AG04450 (cell line): ENCODE results near the gene KIF26B. TPM values are rescaled to one million over a fixed set of nuclear protein-coding genes. Genes with fewer than 3 reads are reported as not detected.

Experiments used
- CTCF ChIA-PET: fragments of 300-600, 350-600 bp; formaldehyde crosslinking; extraction: SDS; loops from one replicate; lab custom pipeline; 2022; ENCODE audit warnings: antibody characterized with exemption, inconsistent platforms; lab: Charles Lee
- POLR2A ChIA-PET: fragments of 350-600 bp; formaldehyde crosslinking; extraction: SDS; loops from one replicate; lab custom pipeline; 2021; ENCODE audit warnings: antibody characterized with exemption, inconsistent platforms; lab: Yijun Ruan, JAX
- DNase-seq: peaks from one replicate; pipeline ENCODE4 v3.0.0-alpha.2; 2011; ENCODE audit warnings: low read depth, low spot score
- H3K27ac ChIP-seq: one replicate; pipeline ENCODE4 v1.5.1; 2012; ENCODE audit warnings: low read depth, low read length, control low read depth
- H3K27me3 ChIP-seq: one replicate; pipeline ENCODE4 v1.6.0; 2012; ENCODE audit warnings: low read length; ENCODE audit not compliant: control insufficient read depth, insufficient read depth
- H3K4me3 ChIP-seq: 2 replicates; pipeline ENCODE4 v1.5.1; 2011; ENCODE audit warnings: mild to moderate bottlenecking, low read depth, low read length, control low read depth
- H3K9me3 ChIP-seq: 2 replicates; pipeline ENCODE4 v1.5.1; 2012; ENCODE audit warnings: low read length; ENCODE audit not compliant: control insufficient read depth, insufficient read depth
- polyA plus RNA-seq: library from polyadenylated mRNA; depleted of rRNA; stranded (reverse); fragments of >200 nt; gene quantifications from 2 replicates; pipeline ENCODE4 v1.2.3, GENCODE V29; 2011
- TF ChIP-seq, protein P1 (sequence below): IDR thresholded peaks from 2 replicates; pipeline ENCODE4 v1.5.1; 2011; ENCODE audit warnings: low read depth, low read length, control low read depth, inconsistent platforms

The KIF26B gene
- polyA plus RNA-seq, 1 experiment = 2.4 TPM

DNA sequence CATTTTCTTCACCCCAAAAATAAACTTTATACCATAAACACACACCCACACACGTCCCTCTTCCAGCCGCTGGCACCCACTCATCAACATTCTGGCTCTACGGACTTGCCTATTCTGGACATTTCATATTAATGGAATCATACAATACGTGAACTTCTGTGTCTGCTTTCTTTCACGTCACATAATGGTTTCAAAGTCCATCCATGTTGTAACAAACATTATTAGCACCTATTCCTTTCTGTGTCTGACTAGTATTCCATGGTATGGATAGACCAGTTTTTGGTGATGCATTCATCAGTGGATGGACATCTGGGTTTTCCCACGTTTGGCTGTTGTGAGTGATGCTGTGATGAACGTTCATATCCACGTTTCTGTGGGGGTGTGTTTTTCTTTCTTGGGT, 323.2 kb downstream of the KIF26B start:
- Histone ChIP-seq H3K4me3 (no peak overlapping the region), H3K9me3 (no peaks in the 10 kb centered on the region; the same call in 1 of the 2 replicates), H3K27ac (no peak overlapping the region), H3K27me3 (no peaks in the 10 kb centered on the region)
- ChIA-PET POLR2A (no interaction called here), CTCF (no interaction called here)
- no peak for DNase-seq
- TF ChIP-seq, protein P1, sequence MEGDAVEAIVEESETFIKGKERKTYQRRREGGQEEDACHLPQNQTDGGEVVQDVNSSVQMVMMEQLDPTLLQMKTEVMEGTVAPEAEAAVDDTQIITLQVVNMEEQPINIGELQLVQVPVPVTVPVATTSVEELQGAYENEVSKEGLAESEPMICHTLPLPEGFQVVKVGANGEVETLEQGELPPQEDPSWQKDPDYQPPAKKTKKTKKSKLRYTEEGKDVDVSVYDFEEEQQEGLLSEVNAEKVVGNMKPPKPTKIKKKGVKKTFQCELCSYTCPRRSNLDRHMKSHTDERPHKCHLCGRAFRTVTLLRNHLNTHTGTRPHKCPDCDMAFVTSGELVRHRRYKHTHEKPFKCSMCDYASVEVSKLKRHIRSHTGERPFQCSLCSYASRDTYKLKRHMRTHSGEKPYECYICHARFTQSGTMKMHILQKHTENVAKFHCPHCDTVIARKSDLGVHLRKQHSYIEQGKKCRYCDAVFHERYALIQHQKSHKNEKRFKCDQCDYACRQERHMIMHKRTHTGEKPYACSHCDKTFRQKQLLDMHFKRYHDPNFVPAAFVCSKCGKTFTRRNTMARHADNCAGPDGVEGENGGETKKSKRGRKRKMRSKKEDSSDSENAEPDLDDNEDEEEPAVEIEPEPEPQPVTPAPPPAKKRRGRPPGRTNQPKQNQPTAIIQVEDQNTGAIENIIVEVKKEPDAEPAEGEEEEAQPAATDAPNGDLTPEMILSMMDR = no peak

DNA sequence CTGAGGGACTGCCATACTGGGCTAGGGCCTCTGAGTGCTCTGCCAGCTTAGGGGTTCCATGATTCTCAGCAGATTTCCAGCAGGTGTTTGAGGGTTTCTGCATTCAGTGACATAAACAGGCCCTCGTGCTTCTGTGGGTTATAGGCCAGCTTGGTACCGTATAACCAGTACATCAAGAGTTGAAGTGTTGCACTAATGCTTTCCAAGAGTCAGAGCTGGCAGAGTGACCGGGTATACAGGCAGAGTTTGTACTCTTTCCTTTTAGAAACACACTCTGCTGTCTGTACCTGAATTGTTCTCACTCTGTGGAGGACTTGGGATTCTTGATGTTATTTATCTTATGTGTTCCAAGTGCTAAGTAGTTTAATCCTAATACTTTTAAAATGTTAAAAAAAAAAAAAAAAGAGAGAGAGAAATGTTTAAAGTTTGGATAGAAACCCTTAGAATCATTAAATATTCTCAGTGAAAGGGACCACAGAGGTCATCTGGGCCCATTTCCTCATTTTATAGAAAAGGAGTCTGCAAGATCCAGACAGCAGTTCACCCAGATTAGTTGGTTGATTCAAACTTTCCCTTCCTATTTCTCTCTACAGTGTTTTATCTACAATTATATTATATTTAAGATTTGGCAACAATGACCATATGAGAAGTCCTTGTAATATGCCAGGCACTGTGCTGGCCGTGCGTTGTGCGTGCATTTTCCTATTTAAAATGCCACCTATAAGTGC, 325.8 kb downstream of the KIF26B start:
- TF ChIP-seq, protein P1 = no peak
- Histone ChIP-seq H3K4me3 (no peak overlapping the region), H3K27ac (no peak overlapping the region)

DNA sequence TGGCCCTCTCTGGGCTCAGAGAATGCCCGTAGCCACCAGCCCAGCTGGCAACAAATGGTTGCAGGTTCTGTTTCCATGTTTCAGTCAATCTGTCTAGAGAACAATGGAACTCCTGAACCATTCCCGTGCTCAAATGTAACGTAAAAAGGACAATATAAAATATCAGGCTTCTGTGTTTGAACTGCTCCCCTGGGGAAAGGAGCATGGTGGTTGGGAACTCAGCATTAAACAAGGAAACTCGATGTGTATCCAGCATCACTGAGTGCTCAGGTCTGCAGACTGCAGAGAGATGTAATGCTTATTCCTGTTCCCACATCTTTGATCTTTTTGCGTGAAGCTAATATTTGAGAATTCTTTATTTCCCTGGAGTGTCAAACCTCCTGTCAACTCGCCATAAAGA, 326.5 kb downstream of the KIF26B start:
- Histone ChIP-seq H3K9me3 (no peaks in the 10 kb centered on the region; the same call in 1 of the 2 replicates), H3K27ac (no peak overlapping the region), H3K4me3 (no peak overlapping the region), H3K27me3 (no peaks in the 10 kb centered on the region)
- TF ChIP-seq, protein P1 = no peak
- ChIA-PET POLR2A (no interaction called here), CTCF (no interaction called here)
- DNase-seq = no peak

More for the DNA sequence above, 325.8 kb downstream of the KIF26B start:
- POLR2A ChIA-PET = no interaction called here
- DNase-seq = no peak
- CTCF ChIA-PET = no interaction called here
- H3K9me3 ChIP-seq = no peaks in the 10 kb centered on the region; the same call in 1 of the 2 replicates
- H3K27me3 ChIP-seq = no peaks in the 10 kb centered on the region

GRCh38 chr1:245483247-245483646, 328.5 kb downstream of the KIF26B start:
- ChIA-PET POLR2A (no interaction called here), CTCF (interaction anchor here (0.6 kb wide), 1 partner anchor 1531 kb away, joined by 3 read pairs; no protein-coding TSS in a partner anchor)
- TF ChIP-seq, protein P1 = no peak
- Histone ChIP-seq H3K27ac (no peak overlapping the region), H3K9me3 (no peaks in the 10 kb centered on the region; the same call in 1 of the 2 replicates), H3K4me3 (no peak overlapping the region), H3K27me3 (no peaks in the 10 kb centered on the region)
- DNase-seq = no peak

DNA sequence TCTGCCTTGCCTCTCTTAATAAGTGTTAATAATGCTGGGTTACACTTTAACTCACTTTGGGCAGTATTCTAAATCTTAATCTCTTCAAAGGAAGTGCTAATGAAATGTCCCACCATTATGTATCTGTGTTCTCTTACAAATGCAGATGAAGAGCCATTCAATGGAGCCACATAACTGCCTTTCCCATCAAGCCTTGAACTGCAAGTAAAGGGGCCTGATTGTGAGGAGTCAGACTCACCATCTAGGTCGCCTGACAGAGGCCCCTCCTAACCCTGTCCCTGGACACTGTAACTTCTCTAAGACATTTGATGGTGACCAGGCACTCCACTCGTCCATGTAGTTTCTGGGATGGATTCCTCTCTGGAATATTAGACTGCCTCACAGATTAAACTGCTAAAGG, 329.4 kb downstream of the KIF26B start:
- Histone ChIP-seq H3K4me3 (no peak overlapping the region), H3K27me3 (no peaks in the 10 kb centered on the region), H3K9me3 (no peaks in the 10 kb centered on the region), H3K27ac (no peak overlapping the region)
- DNase-seq = no peak
- TF ChIP-seq, protein P1 = no peak
- CTCF ChIA-PET = no interaction called here
- POLR2A ChIA-PET = no interaction called here
